OCI-LY3 (cell line): ENCODE data around the gene SERHL2.
"Not testable (repeated sequence)": the region's sequence is repeated elsewhere in the genome, so short reads cannot be mapped to it uniquely, and the experiment has no call there.

Experiments used
- H2AFZ ChIP-seq: fragments of 200-600, 300-600 bp; shearing (Covaris generic); 2 replicates; pipeline ENCODE4 v1.6.0; 2014; ENCODE audit warnings: antibody characterized with exemption, low read depth, low read length
- H3K27ac ChIP-seq: fragments of 200-600, 300-600 bp; sonication (generic); 2 replicates; pipeline ENCODE4 v1.5.1; 2014; ENCODE audit warnings: mild to moderate bottlenecking, low read length, moderate library complexity, mixed read lengths
- H3K27me3 ChIP-seq: fragments of 200-600, 300-600 bp; sonication (generic); 2 replicates; pipeline ENCODE4 v1.6.1; 2014; ENCODE audit warnings: low read depth, low read length, mixed read lengths
- H3K36me3 ChIP-seq: fragments of 200-600, 300-600 bp; sonication (generic); replicated peaks from 2 replicates; pipeline ENCODE3; 2014; ENCODE audit warnings: low read depth, low read length, mixed read lengths
- H3K4me1 ChIP-seq: fragments of 300-600, 200-600 bp; sonication (generic); 2 replicates; pipeline ENCODE4 v1.6.1; 2014; ENCODE audit warnings: low read length, mixed read lengths
- H3K4me2 ChIP-seq: fragments of 200-600, 300-600 bp; sonication (generic); 2 replicates; pipeline ENCODE4 v1.6.1; 2014; ENCODE audit warnings: low read length, mixed read lengths
- H3K4me3 ChIP-seq: fragments of 300-600, 200-600 bp; sonication (generic); 2 replicates; pipeline ENCODE4 v1.5.1; 2014; ENCODE audit warnings: antibody characterized with exemption, mild to moderate bottlenecking, low read length, moderate library complexity
- H3K79me2 ChIP-seq: fragments of 300-600, 200-600 bp; shearing (Covaris generic); 2 replicates; pipeline ENCODE4 v1.6.1; 2014; ENCODE audit warnings: mild to moderate bottlenecking, low read length, mixed read lengths
- H3K9ac ChIP-seq: fragments of 300-600, 200-600 bp; shearing (Covaris generic); 2 replicates; pipeline ENCODE4 v1.6.0; 2014; ENCODE audit warnings: mild to moderate bottlenecking, low read length, moderate library complexity
- H3K9me3 ChIP-seq: fragments of 200-600, 300-600 bp; shearing (Covaris generic); 2 replicates; pipeline ENCODE4 v1.6.1; 2014; ENCODE audit warnings: low read length, mixed read lengths; ENCODE audit not compliant: insufficient read depth
- H4K20me1 ChIP-seq: fragments of 200-600, 300-600 bp; sonication (generic); 2 replicates; pipeline ENCODE4 v1.6.1; 2016; ENCODE audit warnings: low read length, mixed read lengths; ENCODE audit not compliant: insufficient read depth
- EZH2phosphoT487 ChIP-seq: fragments of 200-600 bp; shearing (Covaris generic); IDR thresholded peaks from 2 replicates; pipeline ENCODE4 v1.6.1; 2018; ENCODE audit warnings: antibody characterized with exemption, mixed run types, low read depth
- TF ChIP-seq, protein P1 (sequence below): fragments of 200-600, 300-600 bp; sonication (generic); IDR thresholded peaks from 2 replicates; pipeline ENCODE4 v1.5.1; 2014; ENCODE audit warnings: antibody characterized with exemption, low read length, low read depth

The SERHL2 gene

DNA sequence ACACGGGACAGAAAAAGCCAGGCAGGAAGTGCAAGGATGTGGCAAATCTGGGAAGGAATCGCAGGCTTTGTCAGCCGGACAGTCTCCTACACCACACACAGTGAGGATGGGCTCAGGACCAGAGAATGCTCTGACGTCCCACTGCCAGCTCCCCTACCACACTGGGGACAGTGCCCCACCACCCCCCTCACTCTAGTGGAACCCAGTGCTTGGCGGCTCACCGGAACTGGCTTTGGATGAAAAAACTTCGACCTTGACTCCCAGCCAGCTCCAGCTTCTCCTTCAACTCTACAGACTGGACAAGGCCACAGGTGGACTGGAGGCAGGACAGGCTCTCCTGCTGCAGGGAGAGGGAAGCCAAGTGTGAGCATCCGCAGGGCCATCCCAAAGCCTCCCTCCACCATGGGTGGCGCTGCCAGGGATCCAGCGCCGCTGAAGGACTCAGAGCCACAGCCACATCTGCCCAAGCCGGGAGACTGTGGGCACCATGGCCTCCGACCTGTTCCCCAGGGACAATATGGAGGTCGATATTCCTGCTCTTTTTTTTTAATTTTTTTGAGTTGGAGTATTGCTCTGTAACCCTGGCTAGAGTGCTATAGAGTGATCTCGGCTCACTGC, 24.0 kb downstream of the SERHL2 start:
- H3K27me3 ChIP-seq, result no peaks in the 10 kb centered on the region
- no peak overlapping the region for H3K4me2 ChIP-seq
- H3K4me1 ChIP-seq, result peaks cover 6% of the 10 kb centered on the region
- H3K9ac ChIP-seq, result no peak overlapping the region
- no peak overlapping the region for H3K27ac ChIP-seq
- no peak overlapping the region for H2AFZ ChIP-seq
- no peaks in the 10 kb centered on the region for H3K9me3 ChIP-seq
- H4K20me1 ChIP-seq, result peaks cover 2% of the 10 kb centered on the region; the same call in 1 of the 2 replicates
- no peak overlapping the region for H3K4me3 ChIP-seq
- H3K79me2 ChIP-seq, result peaks cover 36% of the 10 kb centered on the region
- H3K36me3 ChIP-seq, result peaks cover 8% of the 10 kb centered on the region
- TF ChIP-seq EZH2phosphoT487, result no peak
- TF ChIP-seq, protein P1, sequence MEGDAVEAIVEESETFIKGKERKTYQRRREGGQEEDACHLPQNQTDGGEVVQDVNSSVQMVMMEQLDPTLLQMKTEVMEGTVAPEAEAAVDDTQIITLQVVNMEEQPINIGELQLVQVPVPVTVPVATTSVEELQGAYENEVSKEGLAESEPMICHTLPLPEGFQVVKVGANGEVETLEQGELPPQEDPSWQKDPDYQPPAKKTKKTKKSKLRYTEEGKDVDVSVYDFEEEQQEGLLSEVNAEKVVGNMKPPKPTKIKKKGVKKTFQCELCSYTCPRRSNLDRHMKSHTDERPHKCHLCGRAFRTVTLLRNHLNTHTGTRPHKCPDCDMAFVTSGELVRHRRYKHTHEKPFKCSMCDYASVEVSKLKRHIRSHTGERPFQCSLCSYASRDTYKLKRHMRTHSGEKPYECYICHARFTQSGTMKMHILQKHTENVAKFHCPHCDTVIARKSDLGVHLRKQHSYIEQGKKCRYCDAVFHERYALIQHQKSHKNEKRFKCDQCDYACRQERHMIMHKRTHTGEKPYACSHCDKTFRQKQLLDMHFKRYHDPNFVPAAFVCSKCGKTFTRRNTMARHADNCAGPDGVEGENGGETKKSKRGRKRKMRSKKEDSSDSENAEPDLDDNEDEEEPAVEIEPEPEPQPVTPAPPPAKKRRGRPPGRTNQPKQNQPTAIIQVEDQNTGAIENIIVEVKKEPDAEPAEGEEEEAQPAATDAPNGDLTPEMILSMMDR, result no peak

DNA sequence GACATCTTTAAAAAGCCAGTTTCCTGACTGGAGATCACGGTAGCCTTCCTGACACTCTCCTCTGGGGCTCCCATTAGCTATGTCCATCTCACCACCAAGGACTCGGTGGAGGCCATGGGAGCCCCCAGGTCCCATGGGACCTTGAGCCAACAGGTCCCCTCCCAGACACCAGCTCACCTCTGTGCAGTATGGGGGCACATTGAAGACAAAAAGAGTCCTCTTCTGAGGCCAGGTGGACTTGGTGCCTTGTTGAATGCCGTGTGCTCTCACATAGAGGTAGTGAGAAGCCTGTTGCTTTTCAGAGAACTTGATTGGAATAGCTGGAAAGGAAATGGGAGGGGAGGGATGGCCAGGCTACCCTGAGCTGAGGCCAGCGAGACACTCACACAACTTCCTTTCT, 26.3 kb downstream of the SERHL2 start:
- not testable (repeated sequence) for H3K9ac ChIP-seq
- peaks cover 13% of the 10 kb centered on the region for H3K36me3 ChIP-seq

DNA sequence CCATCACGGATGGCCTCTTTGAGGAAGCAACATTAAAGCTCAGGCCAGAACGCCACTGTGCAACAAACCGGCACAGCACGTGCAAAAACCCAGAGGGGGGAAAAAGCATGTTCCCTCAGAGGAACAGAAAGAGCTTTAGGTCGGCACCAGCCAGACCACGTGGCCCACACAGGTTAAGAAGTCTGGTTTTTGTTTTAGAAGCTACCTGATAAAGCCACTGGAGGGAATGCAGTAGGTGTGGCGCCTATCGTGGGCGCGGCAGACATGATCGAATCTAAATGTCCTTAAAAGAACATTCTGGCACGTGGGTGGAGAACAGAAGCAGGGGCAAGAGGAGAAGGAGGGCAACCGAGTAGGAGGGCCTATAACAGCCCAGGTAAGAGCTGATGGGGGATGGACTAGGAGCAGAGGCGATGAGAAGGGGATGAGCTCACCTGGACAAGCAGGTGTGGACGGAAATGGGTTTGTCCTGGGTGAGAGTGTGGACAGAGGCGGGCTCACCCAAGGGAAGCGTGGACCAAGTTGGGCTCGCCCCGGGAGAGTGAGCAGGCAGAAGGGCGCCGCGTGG, 27.5 kb downstream of the SERHL2 start:
- peak overlapping the region; percentile 57 for H3K27ac ChIP-seq
- peak overlapping the region; percentile 84 for H3K9ac ChIP-seq
- peak overlapping the region; percentile 68 for H3K4me2 ChIP-seq
- H3K27me3 ChIP-seq, H4K20me1 ChIP-seq, H3K4me1 ChIP-seq, H3K9me3 ChIP-seq, H2AFZ ChIP-seq: not testable (repeated sequence)
- peaks cover 36% of the 10 kb centered on the region for H3K79me2 ChIP-seq
- H3K36me3 ChIP-seq, result peaks cover 24% of the 10 kb centered on the region
- peak overlapping the region; percentile 88 for H3K4me3 ChIP-seq

More for the DNA sequence above, 26.3 kb downstream of the SERHL2 start:
- H3K4me2 ChIP-seq, H3K4me3 ChIP-seq, H3K27me3 ChIP-seq, H4K20me1 ChIP-seq, H3K9me3 ChIP-seq, H2AFZ ChIP-seq, H3K4me1 ChIP-seq, H3K27ac ChIP-seq: not testable (repeated sequence)
- peaks cover 36% of the 10 kb centered on the region for H3K79me2 ChIP-seq

DNA sequence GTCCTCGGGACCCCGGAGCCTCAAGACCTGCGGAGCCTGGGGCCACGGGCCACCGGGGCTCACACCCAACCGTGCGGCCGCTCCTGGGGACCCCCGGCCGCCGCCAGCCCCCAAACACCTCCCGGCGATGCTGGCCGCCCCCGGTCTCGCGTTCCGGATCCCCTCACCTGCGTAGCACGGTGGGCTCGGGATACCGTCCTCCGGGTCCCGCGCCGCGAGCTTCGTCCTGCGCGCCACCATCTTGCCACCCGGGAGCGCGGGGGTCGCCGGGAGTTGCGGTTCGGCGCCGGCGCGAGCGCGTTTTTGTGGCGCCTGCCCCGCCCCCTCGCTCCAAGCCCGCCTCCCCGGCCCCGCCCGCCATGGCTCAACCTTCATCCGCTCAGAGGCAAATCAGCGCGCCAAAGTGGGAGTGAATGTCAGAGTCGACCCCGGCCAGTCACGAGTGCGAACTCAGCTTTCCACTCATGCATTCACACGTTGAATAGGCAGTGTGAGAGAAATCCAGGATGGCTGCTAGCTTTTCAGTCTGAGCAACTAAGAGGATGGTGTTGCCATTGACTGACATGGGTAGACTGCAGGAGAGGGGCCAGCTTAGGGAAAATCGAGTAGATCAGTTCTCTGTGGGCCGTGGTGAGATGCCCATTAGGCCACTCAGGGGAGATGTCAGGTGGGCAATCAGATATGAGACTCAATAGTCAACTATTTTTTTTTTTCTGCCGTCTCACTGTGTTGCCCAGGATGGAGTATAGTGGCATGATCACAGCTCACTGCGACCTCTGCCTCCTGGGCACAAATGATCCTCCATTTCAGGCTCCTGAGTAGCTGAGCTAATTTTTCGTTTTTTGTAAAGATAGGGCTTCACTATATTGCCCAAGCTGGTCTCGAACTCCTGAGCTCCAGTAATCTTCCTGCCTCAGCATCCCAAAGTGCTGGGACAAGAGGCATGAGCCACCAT, 28.3 kb downstream of the SERHL2 start:
- TF ChIP-seq, protein P1, result no peak
- no peak for TF ChIP-seq EZH2phosphoT487
- H3K36me3 ChIP-seq, result peaks cover 28% of the 10 kb centered on the region

More for the DNA sequence above, 28.3 kb downstream of the SERHL2 start:
- Histone ChIP-seq H3K27ac (peak overlapping the region; percentile 57), H2AFZ (no peak overlapping the region), H3K79me2 (peaks cover 36% of the 10 kb centered on the region), H3K4me2 (peak overlapping the region; percentile 72), H3K9me3 (no peaks in the 10 kb centered on the region), H3K27me3 (no peaks in the 10 kb centered on the region), H3K4me3 (peak overlapping the region; percentile 88), H3K9ac (peak overlapping the region; percentile 84), H3K4me1 (peaks cover 6% of the 10 kb centered on the region), H4K20me1 (peaks cover 2% of the 10 kb centered on the region; the same call in 1 of the 2 replicates)
